OCI-LY1 (cell line): ENCODE measurements around the gene FTCD.

Source experiments
- H2AFZ ChIP-seq: fragments of 200-600 bp; sonication (generic), shearing (Covaris generic); 2 replicates; pipeline ENCODE4 v1.6.0; 2014; ENCODE audit warnings: antibody characterized with exemption, mild to moderate bottlenecking, low read length
- H3F3A ChIP-seq: fragments of 200-600 bp; sonication (generic), shearing (Covaris generic); 2 replicates; pipeline ENCODE4 v1.6.0; 2014; ENCODE audit warnings: mild to moderate bottlenecking, antibody characterized with exemption, low read length, moderate library complexity; ENCODE audit not compliant: insufficient read depth
- H3K27ac ChIP-seq: fragments of 200-600 bp; sonication (generic); 2 replicates; pipeline ENCODE4 v1.5.1; 2014; ENCODE audit warnings: low read length, mixed run types, mild to moderate bottlenecking, low read depth; ENCODE audit not compliant: poor library complexity, severe bottlenecking
- H3K27me3 ChIP-seq: fragments of 200-600 bp; sonication (generic); 2 replicates; pipeline ENCODE4 v1.6.0; 2014; ENCODE audit warnings: antibody characterized with exemption, mild to moderate bottlenecking, low read length, moderate library complexity; ENCODE audit not compliant: insufficient read depth
- H3K36me3 ChIP-seq: fragments of 200-600 bp; sonication (generic); 2 replicates; pipeline ENCODE4 v1.6.1; 2014; ENCODE audit warnings: mild to moderate bottlenecking, antibody characterized with exemption, low read length, moderate library complexity, mixed read lengths; ENCODE audit not compliant: insufficient read depth
- H3K4me1 ChIP-seq: fragments of 200-600 bp; sonication (generic); 2 replicates; pipeline ENCODE4 v1.5.1; 2014; ENCODE audit warnings: mild to moderate bottlenecking, low read length, moderate library complexity; ENCODE audit not compliant: insufficient read depth, severe bottlenecking
- H3K4me2 ChIP-seq: fragments of 200-600 bp; sonication (generic), shearing (Covaris generic); 2 replicates; pipeline ENCODE4 v1.6.1; 2014; ENCODE audit warnings: low read length
- H3K4me3 ChIP-seq: fragments of 200-600 bp; sonication (generic); 2 replicates; pipeline ENCODE4 v1.5.1; 2014; ENCODE audit warnings: low read length, low read depth, mild to moderate bottlenecking, mixed read lengths; ENCODE audit not compliant: poor library complexity, severe bottlenecking
- H3K79me2 ChIP-seq: fragments of 200-600 bp; shearing (Covaris generic); 2 replicates; pipeline ENCODE4 v1.6.1; 2016; ENCODE audit warnings: mixed run types, low read length, mixed read lengths; ENCODE audit not compliant: insufficient read depth
- H3K9ac ChIP-seq: fragments of 200-600 bp; sonication (generic), shearing (Covaris generic); 2 replicates; pipeline ENCODE4 v1.6.1; 2014; ENCODE audit warnings: mild to moderate bottlenecking, low read length, mixed read lengths
- H3K9me2 ChIP-seq: fragments of 200-600 bp; sonication (generic), shearing (Covaris generic); 2 replicates; pipeline ENCODE4 v1.6.1; 2014; ENCODE audit warnings: low read depth, mild to moderate bottlenecking, low read length, mixed read lengths
- H3K9me3 ChIP-seq: fragments of 200-600 bp; shearing (Covaris generic); 2 replicates; pipeline ENCODE4 v1.6.1; 2014; ENCODE audit warnings: low read length, mixed read lengths
- H4K20me1 ChIP-seq: fragments of 200-600 bp; sonication (generic), shearing (Covaris generic); 2 replicates; pipeline ENCODE4 v1.6.0; 2016; ENCODE audit warnings: mild to moderate bottlenecking, low read length; ENCODE audit not compliant: insufficient read depth
- CTCF ChIP-seq: fragments of 200-600 bp; sonication (generic), shearing (Covaris generic); IDR thresholded peaks from 2 replicates; pipeline ENCODE4 v1.5.1; 2017; ENCODE audit warnings: mild to moderate bottlenecking, antibody characterized with exemption, low read length, moderate library complexity, mixed read lengths
- EZH2 ChIP-seq: fragments of 200-600 bp; sonication (generic), shearing (Covaris generic); IDR thresholded peaks from 2 replicates; pipeline ENCODE4 v1.8.0; 2017; ENCODE audit warnings: borderline replicate concordance, mixed run types, mild to moderate bottlenecking, antibody characterized with exemption, low read length, moderate library complexity, mixed read lengths

FTCD gene

GRCh38 chr21:46185716-46186115 lies 30.3 kb upstream of the FTCD start:
- TF ChIP-seq CTCF = no peak
- TF ChIP-seq EZH2 = no peak
- Histone ChIP-seq H3F3A (no peaks in the 10 kb centered on the region; the same call in 1 of the 2 replicates), H4K20me1 (no peaks in the 10 kb centered on the region), H3K4me1 (peaks cover 38% of the 10 kb centered on the region), H3K9me3 (no peaks in the 10 kb centered on the region), H3K9me2 (no peaks in the 10 kb centered on the region), H2AFZ (peak overlapping the region; percentile 99), H3K27me3 (no peaks in the 10 kb centered on the region), H3K4me2 (peak overlapping the region; percentile 69), H3K4me3 (peak overlapping the region; percentile 85), H3K79me2 (no peaks in the 10 kb centered on the region), H3K27ac (peak overlapping the region; percentile 60), H3K36me3 (peaks cover 18% of the 10 kb centered on the region; the same call in 1 of the 2 replicates), H3K9ac (peak overlapping the region; percentile 55)

DNA sequence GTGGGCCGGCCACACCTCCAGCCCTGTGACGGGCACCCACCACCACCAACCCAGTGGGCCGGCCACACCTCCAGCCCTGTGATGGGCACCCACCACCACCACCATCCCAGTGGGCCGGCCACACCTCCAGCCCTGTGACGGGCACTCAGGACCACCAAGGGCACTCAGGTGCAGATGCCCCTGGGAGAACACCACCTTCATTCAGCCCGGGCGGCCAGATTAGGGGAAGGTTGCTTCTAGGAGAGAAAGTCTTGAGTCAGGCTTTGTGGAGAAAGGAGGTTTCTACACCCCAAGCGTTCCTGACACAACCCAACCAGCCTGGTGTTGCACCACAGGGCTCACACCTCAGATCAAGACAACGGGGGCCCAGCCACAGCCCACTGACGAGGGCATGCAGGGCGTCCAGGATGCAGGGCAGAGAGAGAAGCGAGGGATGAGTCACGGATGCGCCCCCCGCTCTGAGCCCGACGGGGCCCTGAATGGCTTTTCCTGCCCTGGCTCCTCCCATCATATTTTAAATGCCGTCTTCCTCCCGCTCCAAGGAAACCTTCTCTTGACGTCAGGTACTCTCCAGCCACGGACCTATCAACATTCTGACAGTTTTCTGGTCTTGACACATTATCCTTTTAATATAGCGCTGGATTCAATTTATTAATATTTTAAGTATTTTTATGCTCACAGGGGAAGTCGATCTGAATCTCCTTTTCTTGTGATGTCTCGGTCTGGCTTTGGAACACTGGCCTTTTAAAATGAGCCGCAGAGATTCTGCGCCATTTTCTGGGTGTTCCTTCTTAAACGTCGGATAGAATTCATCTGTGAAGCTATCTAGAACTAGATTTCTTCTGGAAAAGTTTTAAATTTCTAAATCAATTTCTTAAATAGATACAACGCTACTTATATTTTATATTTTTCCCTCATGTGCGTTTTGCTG lies 29.5 kb upstream of the FTCD start:
- Histone ChIP-seq H2AFZ (peak overlapping the region; percentile 99), H3K27ac (peak overlapping the region; percentile 60)

More for the DNA sequence above, 29.5 kb upstream of the FTCD start:
- H3K4me1 ChIP-seq = peaks cover 38% of the 10 kb centered on the region
- peaks cover 18% of the 10 kb centered on the region; the same call in 1 of the 2 replicates for H3K36me3 ChIP-seq
- H3K4me2 ChIP-seq = peak overlapping the region; percentile 69
- no peaks in the 10 kb centered on the region; the same call in 1 of the 2 replicates for H3F3A ChIP-seq
- no peaks in the 10 kb centered on the region for H3K27me3 ChIP-seq
- H4K20me1 ChIP-seq = no peaks in the 10 kb centered on the region
- H3K4me3 ChIP-seq = peak overlapping the region; percentile 85
- no peaks in the 10 kb centered on the region for H3K9me2 ChIP-seq
- H3K9ac ChIP-seq = peak overlapping the region; percentile 55
- no peaks in the 10 kb centered on the region for H3K9me3 ChIP-seq
- no peaks in the 10 kb centered on the region for H3K79me2 ChIP-seq
- no peak for TF ChIP-seq CTCF
